Measurements from ENCODE around the gene NFATC2.

The NFATC2 gene

DNA sequence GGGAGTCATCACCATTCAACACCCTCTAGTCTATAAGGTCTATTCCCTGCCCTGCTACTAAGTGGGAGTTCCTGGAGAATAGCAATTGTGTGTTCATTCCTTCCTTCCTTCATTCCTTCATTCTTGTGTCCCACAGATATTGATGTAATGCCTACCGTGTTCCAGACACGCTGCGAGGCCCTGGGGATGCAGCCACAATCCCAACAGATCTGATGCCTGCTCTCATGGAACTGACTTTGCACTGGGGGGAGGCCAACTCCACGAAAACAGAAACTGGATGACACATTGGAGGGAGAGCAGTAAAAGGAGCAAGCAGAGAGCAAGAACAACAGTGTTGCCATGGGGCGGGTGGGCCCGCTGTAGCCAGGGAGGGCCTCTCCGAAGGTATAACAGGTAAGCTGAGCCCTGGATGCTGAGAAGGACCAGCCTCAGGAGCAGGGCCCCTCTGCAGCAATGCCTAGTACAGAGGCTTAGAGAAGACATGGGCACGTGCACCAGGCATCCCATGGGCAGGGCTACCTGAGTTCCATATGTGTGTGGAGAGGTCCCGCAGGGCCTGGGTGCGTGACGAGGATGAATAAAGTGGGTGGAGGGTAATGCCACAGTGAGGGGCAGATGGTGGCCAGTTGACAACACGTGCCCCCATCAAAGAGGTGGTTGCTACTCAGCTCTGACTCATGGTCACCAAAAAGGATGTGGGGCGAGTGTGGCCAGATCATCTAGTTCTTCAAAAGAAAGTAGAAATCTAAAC lies 173.9 kb downstream of the NFATC2 start:
- no peak for DNase-seq

DNA sequence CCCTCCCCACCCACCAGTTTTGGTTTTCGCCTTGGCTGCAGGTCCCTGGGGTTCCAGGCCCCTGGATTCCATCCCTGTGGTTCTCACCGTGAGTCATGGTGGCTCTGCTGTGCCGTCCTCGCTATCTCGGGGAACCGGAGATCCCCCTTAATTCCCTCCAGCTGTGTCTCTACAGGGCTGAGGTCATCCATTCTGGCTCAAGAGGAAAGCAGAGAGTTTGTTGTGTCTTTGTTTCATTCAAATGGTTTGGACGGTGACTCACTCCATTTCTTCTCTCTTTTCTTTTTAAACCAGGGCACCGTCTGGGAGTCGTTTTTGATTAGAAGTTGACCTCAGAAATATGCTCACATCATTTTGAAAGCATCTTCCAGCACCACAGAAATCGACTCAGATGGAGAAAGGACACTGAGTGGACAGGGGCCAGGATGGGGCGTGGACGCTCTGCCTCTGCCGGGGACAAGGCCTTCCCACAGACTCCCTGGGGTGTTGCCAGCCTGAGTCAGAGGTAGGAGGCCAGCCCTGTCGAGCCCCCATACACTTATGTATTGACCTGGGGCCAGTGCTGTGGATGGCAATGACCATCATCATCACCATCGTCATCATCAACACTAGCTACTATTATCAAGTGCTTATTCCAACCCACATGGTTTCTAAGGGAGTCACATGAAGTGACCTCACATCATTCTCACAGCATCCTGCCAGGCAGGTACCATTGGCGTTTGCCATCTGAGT lies 176.2 kb downstream of the NFATC2 start:
- no peak for DNase-seq

DNA sequence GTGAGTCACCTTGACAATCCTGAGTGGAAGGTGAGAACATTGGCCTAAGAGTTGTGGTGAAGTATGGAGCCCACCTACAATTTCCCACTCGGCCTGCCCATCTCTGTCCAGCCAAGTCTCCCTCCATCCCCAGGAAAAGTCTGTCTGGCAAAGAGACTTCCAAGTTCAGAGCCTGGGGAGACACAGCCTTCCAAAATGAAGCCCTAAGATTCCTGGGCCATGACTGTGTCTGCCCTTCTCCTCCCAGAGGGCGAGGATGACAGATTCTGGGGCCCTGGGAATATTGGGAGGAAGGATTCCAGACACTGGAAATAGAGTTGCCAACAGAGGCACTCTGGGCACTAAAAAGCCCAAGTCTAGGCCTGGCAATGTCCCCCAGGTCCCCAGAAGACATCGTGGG lies 176.8 kb downstream of the NFATC2 start:
- no peak for DNase-seq

DNA sequence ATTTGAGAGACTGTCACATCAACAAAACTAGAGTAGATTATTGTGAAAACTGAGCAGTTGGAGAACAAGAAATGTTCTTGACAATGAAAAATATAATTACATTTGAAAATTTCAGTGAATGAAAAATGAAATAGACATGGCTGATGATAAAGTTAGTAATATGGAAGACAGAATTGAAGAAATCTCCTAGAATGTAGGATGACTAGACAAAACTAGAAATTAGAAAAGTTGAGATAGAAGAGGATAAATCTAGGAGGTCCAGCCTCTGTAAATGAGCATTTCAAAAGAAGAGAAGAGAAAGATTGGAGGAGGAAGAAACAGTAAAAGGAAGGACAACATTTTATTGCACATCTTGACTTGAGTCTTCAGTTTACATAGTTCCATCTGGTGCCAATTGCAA lies 178.7 kb downstream of the NFATC2 start:
- DNase-seq = no peak

DNA sequence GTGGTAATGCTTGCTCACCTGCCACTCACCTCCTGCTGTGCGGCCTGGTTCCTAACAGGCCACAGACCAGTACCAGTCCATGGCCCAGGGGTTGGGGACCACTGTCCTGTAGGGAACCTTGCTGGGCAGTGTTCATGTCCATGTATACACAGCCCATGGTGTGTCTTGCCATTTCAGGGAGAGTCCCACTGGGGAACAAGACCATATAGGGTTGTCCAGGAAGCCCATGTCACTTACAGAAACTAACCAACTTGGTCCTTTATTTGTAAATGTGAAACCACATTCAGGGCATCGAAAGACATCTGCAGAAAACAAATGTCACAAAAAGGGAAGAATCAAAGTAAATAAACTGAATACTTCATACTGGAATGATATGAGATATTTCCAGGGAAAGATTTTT lies 179.1 kb downstream of the NFATC2 start:
- no peak for DNase-seq

DNA sequence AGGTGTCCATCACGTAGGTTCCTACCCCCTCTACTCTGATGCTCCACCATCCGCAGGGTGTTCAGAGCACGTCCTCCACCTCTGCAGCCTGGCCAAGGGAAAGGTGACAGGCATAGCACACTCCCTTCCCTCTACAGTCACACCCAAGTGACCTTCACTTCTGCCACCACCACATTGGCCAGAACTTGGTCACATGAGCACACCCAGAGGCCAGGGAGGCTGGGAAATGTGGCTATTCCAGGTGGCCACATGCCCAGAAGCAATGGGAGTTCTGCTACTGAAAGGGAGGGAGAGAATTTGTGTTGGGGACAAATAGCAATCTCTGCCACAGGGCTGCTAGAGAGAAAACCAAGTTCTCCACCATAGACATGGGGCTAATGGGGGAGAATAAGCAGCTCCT lies 180.3 kb downstream of the NFATC2 start:
- no peak for DNase-seq

DNA sequence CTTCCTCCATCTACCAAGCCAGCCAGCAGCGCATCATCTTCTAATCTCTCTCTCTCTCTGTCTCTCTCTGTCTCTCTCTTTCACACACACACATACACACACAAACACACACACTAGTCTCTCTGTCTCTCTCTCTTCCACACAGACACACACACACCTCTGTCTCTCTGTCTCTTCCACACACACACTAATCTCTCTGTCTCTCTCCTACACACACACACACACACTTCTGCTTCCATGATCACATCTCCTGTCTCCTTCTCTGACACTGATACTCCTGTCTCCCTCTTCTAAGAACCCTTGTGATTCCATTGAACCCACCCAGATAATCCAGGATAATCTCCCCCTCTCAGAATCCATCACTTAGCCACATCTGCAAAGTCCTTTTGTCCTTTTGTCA lies 181.3 kb downstream of the NFATC2 start:
- no peak for DNase-seq

DNA sequence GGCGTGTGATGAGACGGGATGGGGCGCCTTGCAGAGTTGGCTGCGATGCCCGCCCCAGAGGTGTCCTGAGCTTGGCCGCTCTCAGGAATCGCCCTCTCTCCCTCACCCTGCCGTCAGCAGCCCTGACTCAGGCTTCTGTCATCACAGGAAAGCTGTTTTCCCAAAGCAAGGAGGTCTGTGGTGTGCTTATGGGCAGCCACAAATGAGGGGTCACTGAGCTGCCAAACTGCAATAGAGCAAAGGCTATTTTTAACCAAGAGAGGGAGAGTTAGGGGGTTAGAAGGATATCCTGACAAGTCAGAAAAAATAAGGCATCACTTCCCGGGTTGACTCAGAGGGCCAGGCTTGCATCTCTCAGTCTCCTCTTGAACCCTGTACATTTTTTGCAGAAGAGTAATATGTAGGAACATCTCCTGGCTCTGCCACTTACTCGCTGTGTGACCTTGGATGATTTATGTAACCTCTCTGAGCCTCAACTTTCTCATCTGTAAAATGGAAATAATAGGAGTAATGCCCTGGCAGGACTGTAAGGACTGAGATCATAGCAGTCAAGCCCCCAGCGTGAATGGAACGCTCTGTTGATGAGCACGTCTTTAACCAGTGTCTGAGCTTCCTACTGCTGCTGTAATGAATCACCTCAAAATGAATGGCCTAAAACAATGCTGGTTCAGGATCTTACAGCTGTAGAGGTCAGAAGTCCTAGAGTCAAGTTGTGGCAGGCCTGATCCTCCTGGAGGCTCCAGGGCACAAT lies 181.9 kb downstream of the NFATC2 start:
- DNase-seq = no peak

DNA sequence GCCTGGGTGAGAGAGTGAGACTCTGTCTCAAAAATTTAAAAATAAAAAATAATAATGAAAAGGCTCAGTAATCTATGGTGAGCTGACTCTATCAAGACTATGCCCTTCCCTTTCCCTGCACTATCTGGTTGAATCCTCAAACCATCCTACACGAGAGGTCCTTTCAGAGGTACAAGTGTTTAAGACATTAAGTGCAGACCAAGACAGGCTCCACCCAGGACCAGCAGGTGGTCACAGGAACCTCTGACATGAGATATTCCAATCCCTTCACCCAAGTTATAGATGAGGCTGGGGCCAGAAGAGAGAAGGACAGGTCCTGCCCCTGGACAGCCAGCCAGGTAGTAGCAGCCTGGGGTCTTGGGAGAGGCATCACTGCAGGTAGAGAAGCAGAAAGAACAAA lies 182.6 kb downstream of the NFATC2 start:
- no peak for DNase-seq

DNA sequence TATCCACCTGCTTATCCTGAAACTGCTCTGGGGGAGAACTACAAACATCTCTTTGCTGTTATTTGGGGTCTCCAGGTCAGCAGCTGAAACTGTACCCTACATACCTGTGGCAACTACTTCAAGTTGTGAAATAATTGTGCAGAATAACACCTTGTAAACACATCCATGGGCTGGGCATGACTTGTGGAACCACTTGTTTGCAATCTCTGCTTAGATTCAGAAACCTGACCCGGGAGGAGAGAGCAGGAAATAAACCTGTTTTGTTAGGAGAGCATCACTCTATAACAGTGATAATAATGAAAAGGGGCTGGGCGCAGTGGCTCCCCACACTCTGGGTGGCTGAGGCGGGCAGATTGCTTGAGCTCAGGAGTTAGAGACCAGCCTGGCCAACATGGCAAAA lies 183.1 kb downstream of the NFATC2 start:
- no peak for DNase-seq

DNA sequence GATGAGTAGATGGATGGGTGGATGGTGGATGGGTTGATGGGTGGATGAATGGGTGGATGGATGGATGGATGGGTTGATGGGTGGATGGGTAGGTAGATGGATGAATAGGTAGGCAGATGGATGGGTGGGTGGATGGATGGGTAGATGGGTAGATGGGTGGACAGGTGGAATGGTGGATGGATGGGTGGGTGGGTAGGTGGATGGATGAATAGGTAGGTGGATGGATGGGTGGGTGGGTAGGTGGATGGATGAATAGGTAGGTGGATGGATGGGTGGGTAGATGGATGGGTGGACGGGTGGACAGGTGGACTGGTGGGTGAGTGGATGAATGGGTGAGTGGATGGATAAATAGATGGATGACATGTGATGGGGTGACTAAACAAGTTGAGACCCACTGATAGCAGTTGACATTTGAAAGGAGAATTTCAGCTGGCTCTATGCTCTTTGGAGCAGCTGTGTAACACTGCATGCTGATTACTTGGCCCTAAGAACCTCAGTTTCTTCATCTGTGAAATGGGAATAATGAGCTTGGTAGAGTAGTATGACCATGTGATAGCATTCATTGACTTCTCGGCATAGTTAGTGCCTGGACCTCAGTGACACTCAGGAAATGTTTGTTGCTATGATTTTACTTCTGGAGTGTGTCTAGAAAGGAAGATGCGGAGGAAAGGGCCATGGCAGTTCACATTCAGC lies 184.3 kb downstream of the NFATC2 start:
- no peak for DNase-seq

DNA sequence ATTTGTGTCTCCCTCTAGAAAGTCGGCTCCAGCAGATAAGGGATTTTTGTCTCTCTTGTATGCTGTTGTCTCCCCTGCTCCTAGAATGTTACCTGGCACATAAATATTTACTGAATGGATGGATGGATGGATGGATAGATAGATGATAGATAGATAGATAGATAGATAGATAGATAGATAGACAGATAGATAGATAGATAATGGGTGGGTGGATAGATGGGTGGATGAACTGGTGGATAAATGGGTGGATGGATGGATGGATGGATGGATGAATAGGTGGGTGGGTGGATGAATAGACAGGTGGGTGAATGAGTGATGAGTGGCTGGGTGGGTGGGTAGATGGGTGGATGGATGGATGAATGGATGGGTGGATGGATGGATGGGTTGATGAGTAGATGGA lies 185.0 kb downstream of the NFATC2 start:
- no peak for DNase-seq

DNA sequence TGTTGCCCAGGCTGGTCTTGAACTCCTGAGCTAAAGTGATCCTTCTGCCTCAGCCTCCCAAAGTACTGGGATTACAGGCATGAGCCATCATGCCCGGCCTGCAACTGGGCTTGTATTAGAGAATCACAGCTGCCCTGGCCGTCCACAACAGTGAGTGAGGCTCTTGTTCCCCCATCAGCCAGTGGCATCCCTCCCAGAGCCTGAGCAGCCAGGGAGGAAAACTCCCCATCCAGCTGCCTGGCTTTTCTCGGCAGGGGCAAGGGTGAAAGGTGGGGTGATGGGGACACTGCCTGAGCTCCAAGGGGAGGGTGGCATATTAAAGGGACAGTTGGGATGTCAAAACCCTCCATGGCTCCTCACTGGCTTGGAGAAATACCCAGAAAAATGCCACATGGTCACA lies 185.6 kb downstream of the NFATC2 start:
- DNase-seq = no peak

DNA sequence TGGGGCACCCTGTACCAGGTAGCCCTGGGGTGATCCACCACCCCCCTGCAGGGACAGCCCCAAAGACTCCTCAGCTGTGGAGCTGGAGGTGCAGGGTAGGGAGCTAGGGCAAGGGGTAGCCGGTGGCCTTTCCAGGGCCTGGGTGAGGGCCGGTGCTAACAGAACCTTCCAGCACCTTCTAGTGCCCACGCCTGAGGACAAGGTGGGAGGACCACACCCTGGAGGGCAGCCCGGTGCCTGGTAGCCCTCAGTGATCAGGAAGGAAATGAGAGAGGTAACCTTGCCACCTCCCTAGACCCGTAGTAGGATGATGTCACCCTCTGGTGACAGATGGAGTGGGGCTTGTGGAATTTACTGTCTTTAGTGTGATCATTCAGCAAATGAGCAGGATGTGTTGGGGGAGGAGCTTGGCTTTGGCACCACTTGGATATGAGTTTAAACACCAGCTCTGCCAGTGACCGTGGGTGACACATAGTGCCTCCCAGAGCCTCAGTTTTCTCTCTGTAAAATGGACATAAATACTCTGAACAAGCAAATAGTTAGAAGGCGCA lies 187.7 kb downstream of the NFATC2 start:
- no peak for DNase-seq

DNA sequence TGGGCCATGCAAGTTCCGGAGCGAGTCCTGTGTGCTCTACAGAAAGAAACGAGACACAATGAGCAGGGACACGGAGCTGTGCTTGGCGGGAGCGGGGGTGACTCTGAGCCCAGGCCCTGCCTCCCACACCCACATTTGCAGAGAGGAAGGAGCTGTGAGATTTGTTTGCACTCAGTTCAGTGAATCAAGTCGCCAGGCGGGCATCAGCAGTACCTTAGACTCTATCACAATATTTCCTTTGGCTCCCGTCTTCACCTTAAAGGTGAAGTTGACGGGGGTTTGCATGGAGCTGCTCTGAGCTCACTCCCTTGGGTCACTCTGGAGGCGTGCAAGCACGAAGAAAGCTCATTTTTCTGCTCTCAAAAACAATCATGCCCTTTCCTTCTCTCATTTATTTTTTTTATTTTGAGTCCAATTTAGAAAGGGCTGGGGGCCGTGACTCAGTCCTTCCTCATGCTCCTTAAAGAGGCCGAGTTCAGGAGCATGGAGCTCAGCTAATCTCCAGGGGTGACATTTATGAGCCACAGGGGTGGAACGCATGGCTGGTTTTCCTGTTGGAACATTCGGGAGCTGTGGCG lies 188.2 kb downstream of the NFATC2 start:
- DNase-seq = no peak

DNA sequence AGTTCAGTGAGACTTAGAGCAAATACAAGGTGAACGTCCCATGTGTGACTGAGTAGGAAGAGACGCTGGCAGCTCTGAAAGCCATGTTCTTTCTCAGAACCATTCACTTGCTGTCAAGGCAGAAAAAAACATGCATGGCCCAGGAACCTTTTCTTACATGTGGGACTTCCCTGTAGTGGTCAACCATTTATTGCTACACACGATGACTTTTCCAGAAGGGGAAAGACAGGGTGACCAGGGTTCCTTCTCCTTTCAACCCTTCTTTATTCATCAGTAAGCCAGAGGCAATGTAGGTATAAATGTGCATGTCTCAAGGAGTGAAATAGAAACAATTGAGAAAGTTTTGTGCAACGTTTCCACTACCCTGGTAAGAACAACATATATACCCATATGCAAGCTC lies 189.0 kb downstream of the NFATC2 start:
- no peak for DNase-seq

DNA sequence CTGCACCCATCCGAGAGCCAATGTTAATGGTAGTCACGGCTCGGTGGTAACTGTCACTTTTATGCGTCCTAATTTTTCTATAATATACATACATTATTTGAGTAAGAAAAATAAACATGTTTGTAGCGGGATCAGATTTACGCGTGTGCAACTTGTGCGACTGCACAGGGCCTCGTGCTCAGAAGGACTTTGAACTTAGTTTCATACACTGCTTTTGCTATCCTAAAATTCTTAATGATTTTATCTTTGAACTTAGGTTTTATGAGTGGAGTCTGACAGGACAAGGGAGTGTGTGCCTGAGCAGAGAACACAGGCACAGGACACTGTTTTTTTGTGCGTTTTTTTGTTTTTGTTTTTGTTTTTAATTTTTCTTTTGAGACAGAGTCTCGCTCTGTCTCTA lies 189.7 kb downstream of the NFATC2 start:
- no peak for DNase-seq

DNA sequence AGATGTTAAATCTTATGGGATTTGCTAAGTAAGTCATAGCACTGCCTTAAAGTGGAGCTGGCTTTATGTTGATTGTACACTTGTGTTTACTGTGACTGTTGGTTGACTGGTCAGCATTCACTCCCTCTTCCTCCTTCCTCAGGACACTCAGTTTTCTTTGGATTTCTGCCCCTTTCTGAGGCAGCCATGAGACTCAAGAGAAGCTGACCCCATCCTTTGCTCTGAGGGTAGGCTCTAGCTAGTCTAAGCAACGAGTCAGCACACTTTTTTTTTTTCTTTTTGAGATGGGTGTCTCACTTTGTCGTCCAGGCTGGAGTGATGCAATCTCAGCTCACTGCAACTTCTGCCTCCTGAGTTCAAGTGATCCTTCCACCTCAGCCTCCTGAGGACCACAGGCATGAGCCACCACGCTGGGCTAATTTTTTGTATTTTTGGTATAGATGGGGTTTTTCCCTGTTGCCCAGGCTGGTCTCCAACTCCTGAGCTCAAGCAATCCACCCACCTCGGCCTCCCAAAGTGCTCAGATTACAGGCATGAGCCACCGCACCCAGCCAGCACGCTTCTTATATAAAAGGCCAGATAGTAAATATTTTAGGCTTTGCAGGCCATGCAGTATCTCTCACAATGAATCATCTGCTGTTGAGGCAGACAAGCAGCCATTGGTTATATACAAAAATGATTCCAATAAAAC lies 191.4 kb downstream of the NFATC2 start:
- DNase-seq = no peak

DNA sequence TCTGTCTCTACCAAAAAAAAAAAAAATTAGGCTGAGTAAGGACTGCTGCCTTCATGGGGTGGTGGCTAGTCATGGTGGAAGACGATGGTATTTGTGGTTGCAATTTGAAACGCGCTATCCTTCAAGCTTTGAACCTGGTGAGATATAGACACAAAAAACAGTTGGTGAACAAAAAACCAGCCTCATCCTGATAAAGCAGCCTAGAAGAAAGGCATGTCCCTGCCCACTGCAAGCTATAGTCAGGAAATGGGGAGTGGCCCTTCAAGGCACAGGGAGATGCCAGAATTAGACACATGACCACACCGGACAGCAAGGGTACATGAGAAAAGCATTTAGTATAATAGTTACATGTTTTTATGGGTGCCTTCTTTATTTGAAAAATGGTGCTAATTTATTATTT lies 193.6 kb downstream of the NFATC2 start:
- no peak for DNase-seq

DNA sequence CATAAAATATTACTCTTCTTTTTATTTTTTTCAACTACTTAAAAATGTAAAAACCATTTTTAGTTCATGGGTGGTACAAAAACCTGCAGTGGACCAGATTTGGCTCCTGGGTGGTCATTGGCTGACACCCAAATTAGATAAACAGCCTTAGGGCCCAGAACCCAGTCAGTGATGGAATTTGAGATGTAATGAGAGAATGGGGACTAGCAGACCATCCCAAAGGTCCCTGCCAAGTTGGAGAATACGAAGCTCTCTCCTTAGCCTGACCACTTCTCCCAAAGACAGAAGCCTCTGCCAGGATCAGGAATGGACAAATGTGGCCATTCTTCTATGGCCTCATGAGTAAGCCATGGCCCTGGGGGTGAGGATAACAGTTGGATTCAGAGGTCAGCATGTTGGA lies 194.7 kb downstream of the NFATC2 start:
- DNase-seq = no peak

DNA sequence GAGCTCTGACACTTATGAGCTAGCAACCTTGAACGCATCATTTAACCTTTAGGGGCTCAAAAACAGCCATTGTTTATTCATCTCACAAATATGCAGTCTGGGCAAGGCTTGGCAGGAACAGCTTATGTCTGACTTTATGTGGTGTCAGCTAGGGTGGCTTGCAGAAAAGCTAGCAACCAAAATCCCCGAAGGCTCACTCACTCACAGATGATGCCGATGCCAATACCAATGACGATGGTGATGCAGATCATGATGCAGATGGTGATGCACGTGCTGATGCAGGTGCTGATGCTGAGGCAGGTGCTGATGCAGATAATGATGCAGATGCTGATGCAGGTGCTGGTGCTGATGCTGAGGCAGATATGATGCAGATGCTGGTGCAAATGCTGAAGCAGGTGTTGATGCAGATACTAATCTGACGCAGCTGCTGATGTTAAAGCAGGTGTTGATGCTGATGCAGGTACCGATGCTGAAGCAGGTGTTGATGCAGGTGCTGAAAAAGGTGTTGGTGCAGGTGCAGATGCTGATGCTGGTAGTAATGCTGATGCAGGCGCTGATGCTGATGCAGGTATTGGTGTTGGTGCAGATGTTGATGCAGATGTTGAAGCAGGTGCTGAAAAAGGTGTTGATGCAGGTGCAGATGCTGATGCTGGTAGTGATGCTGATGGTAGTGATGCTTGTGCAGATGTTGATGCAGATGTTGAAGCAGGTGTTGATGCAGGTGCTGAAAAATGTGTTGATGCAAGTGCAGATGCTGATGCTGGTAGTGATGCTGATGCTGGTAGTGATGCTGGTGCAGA lies 195.6 kb downstream of the NFATC2 start:
- DNase-seq = no peak
